Dedifferentiated amniotic fluid mesenchymal stem cell (primary cell): ENCODE data around the gene DMD.
"Not testable (repeated sequence)": the region's sequence is repeated elsewhere in the genome, so short reads cannot be mapped to it uniquely, and the experiment has no call there.

Experiments used
- DNase-seq: peaks from one replicate; pipeline ENCODE4 v3.0.0-alpha.2; 2016; ENCODE audit errors: extremely low spot score

The DMD gene

DNA sequence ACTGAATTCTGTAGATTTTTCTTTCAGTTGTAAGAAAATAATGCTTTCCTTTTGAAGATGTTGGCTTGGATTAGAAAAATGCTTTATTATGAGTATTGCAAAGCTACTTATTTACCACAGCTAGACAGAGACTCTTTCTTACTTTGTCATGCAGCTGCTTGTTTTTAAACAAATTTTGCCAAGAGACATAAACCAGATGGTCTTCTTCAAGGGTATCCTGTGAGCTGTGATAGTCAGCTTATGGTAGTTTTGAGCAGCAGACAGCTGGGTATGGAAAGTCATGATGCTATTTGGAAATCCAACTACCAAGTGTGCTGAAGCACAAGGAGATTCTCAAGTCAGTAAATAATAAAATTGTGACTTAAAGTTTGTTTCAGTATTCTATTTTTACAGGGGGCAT is 941.5 kb downstream of the DMD start:
- DNase-seq: no peak

DNA sequence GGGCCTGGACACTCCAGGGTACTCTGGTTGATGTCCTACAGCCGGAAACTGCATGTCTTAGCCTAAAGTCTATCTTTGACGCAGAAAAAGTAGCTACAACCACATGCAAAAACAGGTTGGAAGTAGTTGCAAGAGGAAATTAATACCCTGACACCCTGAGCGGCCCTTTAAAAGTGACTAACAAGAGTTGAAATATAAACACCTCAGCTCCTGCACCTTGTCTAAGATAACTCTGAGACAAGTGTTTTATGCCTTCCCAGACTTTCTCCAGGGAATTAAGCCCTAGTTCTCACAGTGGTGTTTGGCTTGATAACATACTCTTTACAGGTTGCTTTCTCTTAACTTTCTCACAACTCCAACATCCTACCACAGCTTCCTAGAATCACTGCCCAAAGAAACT is 943.1 kb downstream of the DMD start:
- DNase-seq: no peak

DNA sequence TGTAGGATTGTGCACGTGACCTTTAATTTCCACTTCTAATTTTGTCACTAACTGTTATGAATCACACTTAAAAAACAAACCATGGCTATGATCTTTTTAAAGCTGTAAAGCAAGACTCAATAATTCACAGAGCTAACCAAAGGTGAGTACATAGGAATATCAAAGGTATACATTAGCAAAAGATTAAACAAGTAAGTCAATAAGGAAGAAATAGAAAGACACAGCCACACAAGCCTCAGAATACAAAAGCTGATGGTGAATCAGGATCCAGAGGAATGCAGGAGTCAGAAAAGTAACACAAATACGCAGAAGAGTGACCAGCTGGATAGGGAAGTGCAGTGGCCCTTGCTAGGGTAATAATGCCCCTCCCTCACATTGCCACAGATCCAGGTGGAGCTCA is 943.6 kb downstream of the DMD start:
- DNase-seq: no peak

DNA sequence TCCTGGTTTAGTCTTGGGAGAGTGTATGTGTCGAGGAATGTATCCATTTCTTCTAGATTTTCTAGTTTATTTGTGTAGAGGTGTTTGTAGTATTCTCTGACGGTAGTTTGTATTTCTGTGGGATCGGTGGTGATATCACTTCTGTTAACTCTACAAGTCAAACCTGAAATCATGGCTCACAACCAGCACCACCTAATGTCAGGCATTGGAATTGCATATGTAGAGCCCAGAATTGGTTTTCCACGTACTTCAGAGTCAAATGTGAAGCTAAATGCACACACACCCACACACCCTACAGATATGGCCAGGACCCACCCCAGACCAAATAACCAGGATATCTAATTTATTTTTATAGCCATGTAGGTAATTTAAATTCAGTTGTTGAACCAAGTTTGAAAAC is 964.7 kb downstream of the DMD start:
- DNase-seq: not testable (repeated sequence)

GRCh38 chrX:32195611-32196010 is 1015.7 kb downstream of the DMD start:
- DNase-seq: no peak

GRCh38 chrX:32191316-32191715 is 1020.0 kb downstream of the DMD start:
- no peak for DNase-seq

GRCh38 chrX:32185160-32185559 is 1026.2 kb downstream of the DMD start:
- no peak for DNase-seq

DNA sequence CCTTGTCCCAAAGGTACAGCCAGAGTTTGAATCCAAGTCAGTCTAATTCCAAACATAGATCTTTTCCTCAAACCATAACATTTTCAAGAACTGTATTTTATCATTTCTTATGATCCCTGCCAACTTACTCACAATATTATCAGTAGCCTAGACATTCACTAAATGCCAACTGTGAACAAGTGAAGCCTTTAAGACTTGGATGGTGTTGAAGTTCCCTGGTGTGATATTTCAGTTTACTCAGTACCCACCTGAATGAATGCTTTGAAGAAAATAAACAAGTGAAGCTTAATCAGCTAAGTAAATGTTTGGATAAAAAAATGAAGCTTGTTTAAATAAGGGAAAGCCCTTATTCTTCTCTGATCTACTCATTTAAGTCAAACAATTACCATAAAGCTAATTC is 1028.3 kb downstream of the DMD start:
- no peak for DNase-seq

DNA sequence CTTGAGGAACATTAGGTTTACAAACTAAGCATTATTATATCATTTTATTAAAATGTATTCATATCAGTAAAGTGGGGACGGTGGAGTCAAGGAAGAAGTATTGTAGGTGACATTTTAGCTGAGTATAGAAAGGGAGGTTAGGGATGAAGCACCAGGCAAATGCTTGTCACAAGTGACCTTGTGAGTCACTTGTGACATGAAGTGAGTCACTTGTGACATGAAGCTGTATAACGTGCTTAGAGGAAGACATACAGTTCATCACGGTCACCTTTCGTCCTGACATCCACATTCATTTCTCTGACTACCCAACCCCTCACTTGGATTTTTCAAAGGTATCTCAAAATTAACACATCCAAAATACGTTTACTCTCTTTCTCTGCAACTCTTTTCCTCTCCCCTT is 1034.8 kb downstream of the DMD start:
- DNase-seq: no peak

DNA sequence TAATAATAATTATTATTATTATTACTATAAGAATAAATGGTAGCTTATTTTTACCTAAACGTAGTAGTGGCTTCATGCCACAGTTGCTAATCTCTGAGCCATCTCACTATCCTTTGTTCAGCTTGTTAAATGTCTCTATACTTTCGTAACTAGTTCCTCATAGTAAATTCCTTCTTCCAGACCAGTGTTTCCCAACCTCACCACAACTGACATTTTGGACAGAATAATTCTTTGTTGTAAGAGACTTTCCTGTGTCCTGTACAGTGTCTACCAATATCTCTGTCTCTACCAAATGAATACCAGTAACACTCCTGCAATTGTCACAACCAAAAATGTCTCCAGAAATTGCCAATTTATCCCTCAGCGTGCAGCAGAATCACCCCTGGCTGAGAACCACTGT is 1040.9 kb downstream of the DMD start:
- no peak for DNase-seq

- DNase-seq: no peak
Observed at GRCh38 chrX:32155044-32155638, 1056.2 kb downstream of the DMD start.

DNA sequence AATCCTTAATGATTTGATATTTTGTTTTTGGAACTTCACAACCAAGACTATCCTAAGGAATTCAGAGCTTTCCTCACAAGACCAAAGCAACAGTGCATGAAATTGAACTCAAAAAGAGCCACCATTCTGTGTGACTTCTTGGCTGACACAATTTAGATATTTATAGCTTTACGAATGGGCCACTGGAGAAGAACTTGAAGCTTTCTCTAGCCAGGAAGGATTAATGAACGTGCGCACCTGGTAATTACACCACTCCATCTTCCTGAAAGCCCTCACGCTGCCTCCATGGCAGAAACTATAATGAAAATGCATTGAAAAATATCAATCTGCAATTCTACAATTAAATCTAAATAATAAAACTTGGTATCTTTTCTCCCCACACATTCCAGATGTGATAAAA is 1057.8 kb downstream of the DMD start:
- no peak for DNase-seq

GRCh38 chrX:32150141-32150540 is 1061.2 kb downstream of the DMD start:
- DNase-seq: no peak

GRCh38 chrX:32141841-32142240 is 1069.5 kb downstream of the DMD start:
- DNase-seq: no peak

DNA sequence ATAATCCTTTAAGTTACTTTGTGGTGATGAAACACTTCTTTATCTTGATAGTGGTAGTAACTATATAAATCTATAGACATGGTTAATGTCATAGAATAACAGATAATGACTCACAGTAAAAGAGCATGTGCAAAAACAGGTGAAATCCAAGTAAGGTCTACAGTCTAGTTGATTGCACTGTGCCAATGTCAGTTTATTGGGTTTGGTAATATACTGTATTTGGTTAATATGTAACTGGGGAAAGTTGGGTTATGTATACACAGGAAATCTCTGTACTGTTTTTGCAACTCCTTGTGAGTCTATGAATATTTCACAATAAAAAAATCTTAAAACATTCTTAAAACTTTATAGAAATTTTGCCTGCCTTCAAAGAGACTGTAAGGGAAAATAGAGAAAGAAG is 1071.9 kb downstream of the DMD start:
- DNase-seq: no peak

DNA sequence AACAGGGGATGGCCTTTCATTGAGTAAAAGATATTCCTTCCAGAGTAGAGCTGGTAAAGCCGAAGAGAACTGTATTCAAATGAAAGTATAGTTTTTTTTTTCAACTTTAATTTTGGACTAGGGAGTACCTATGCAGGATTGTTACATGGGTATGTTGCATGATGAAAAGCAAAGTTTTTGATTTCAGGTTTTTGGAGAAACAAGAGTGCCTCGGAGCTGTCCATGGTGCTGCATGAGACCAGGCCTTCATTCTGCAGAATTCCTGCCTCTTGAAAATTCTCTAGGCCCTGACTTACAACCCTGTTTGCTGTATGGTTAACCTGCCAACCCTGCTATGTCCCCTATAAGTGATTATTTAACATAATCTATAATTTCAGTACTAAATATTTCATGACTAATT is 1073.8 kb downstream of the DMD start:
- no peak for DNase-seq

DNA sequence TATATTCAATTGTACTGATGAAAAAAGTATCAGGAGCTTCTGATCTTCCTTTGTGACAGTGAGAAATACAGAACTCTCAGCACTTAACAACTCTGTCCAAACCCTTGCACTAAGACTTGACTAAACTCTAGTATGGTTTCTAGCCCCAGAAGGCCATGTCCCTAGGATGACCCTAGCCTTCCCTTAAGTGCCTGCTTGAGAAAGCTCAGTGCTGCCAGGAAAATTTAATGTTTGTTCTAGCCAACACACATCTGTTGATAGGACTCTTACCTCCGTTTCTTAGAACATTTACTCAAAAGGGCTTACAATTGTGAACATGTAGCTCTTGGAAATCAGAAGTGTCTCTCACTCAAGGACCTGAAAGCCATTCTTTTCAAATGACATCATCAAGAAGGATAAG is 1084.4 kb downstream of the DMD start:
- DNase-seq: no peak

DNA sequence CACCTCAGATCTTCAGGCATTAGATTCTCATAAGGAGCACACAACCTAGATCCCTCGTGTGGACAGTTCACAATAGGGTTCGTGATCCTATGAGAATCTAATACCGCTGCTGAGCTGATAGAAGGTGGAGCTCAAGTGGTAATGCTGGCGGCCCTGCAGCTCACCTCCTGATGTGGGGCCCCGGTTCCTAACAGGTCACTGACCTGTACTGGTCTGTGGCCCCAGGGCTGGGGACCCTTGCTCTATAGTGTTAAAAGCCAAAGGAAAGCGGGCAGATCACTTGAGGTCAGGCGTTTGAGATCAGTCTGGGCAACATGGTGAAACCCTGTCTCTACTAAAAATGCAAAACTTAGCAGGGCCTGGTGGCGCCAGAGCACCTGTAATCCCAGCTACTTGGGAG is 1092.5 kb downstream of the DMD start:
- no peak for DNase-seq

DNA sequence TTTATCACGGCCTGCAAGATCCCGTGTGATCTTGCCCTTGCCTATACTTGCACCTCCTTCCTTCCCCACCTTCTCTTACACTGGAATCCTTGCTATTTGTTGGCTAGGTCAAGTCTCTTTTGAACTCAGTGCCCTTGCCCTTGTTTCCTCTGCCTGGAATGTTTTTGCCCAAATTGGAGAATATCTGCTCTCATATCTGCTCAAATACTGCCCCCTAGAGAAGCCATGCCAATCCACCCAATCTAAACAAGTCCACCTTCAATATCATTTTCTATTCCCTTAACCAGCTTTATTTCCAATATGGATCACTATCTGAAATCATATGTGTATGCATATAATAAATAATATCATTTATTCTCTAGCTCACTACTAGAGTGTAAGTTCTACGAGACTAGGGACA is 1095.3 kb downstream of the DMD start:
- no peak for DNase-seq

- DNase-seq: no peak
Observed at GRCh38 chrX:32087663-32088062, 1123.7 kb downstream of the DMD start.

DNA sequence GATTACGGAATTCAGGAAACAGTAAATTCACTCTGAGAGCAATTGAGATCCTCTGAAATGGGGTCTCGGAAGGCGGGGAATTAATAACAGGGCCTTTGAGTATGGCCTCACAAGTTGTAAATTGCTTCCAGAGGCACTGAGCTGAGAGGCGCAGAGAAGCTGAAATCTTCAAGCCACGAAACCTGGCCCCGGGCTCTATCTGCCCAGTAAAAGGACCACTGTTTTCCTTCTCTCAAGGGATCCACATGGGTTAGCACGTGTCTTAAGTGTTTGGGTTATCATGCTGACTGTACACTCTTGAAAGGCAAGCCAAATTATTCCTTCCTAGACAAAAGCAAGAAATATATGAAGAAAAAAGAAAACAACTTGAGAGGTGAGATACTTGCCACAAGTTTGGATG is 1126.6 kb downstream of the DMD start:
- DNase-seq: no peak

- no peak for DNase-seq
Observed at GRCh38 chrX:32048285-32048684, 1163.1 kb downstream of the DMD start.

- DNase-seq: no peak
Observed at GRCh38 chrX:32045149-32045548, 1166.2 kb downstream of the DMD start.

DNA sequence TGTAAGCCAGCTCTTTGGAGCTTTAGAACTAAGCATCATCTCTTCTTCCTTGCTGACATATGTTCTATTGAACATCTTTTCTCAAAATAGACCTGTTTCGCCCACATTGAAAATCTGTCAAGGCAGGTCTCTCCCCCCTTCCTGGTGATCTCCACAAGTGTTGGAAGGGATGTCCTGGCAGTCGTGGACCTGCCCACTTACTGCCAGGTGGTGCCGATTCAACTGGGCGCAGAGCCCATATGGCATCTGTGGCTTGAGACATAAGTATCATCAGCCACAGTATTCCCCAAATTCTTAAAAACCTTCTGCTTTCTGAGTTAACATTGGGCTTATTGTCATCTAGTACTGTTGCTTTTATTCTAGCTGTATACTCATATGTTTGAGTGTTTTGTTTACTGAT is 1170.2 kb downstream of the DMD start:
- no peak for DNase-seq

DNA sequence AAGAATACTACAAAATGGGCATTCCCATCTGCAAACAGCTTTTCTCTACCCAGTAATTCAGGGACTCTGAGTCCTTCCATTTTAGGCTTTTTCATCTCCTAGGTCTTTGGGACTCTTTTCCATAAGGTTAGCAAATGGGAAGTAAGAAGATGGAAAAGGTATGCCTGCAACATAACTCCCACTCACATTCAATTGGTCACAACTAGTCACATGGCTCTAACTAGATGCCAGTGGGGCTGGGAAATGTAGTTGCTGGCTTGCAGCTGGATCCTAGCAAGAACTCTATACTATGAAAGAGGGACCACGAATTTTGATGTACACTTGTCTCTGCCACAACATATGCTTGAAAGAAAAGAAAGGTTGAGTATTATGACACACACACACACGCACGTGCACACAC is 1184.6 kb downstream of the DMD start:
- no peak for DNase-seq
